Liver (tissue), 10 donors: Measurements from ENCODE around the gene OR10A3. TPM values are rescaled to one million over a fixed set of nuclear protein-coding genes. Genes with fewer than 3 reads are reported as not detected.

Experiments used
- DNase-seq: peaks from one replicate; pipeline ENCODE4 v3.0.0-alpha.2; 2017; ENCODE audit warnings: low spot score
- H3K27ac ChIP-seq, 2 donors: one replicate each; pipeline ENCODE4 v1.7.0; 2013; ENCODE audit warnings: inconsistent platforms in 2 of 2, low read length in 2 of 2, control low read depth in 1 of 2, low read depth in 1 of 2, mild to moderate bottlenecking in 1 of 2
- H3K27me3 ChIP-seq, 4 donors: one replicate each; pipeline versions ENCODE4 v1.6.1 to v1.7.0; 2013; ENCODE audit warnings: low read length in 3 of 4, inconsistent platforms in 1 of 4, mild to moderate bottlenecking in 1 of 4, moderate library complexity in 1 of 4; ENCODE audit not compliant: control insufficient read depth in 4 of 4, insufficient read depth in 4 of 4
- H3K36me3 ChIP-seq, 4 donors: one replicate each; pipeline versions ENCODE4 v1.6.1 to v1.7.0; 2013; ENCODE audit warnings: low read length in 3 of 4, mild to moderate bottlenecking in 3 of 4, low read depth in 1 of 4, moderate library complexity in 1 of 4; ENCODE audit not compliant: control insufficient read depth in 4 of 4, insufficient read depth in 3 of 4
- H3K4me1 ChIP-seq, 4 donors: one replicate each; pipeline versions ENCODE4 v1.6.1 to v1.7.0; 2013; ENCODE audit warnings: low read length in 3 of 4, mild to moderate bottlenecking in 3 of 4, moderate library complexity in 1 of 4; ENCODE audit not compliant: control insufficient read depth in 4 of 4, insufficient read depth in 4 of 4
- H3K4me3 ChIP-seq, 3 donors: one replicate each; pipeline versions ENCODE4 v1.6.1 to v1.7.0; 2013; ENCODE audit warnings: low read length in 3 of 3, control low read depth in 1 of 3, low read depth in 1 of 3, mild to moderate bottlenecking in 1 of 3
- H3K9ac ChIP-seq, 2 donors: one replicate each; pipeline ENCODE4 v1.7.0; 2013; ENCODE audit warnings: low read length in 2 of 2, mild to moderate bottlenecking in 2 of 2, moderate library complexity in 2 of 2, control low read depth in 1 of 2, low read depth in 1 of 2
- H3K9me3 ChIP-seq, 4 donors: one replicate each; pipeline versions ENCODE4 v1.6.1 to v1.7.0; 2013; ENCODE audit warnings: low read length in 3 of 4; ENCODE audit not compliant: control insufficient read depth in 4 of 4
- ATF3 ChIP-seq: IDR thresholded peaks from 2 replicates; pipeline ENCODE4 v1.6.1; 2016; ENCODE audit warnings: antibody characterized with exemption
- CTCF ChIP-seq: fragments of 150-350 bp; IDR thresholded peaks from 2 replicates; pipeline ENCODE4 v1.5.1; 2017; ENCODE audit warnings: improper control_type of control experiment, low read depth, low read length; ENCODE audit not compliant: missing input control
- EGR1 ChIP-seq, 2 donors: IDR thresholded peaks; 2 replicates each; pipeline ENCODE4 v1.6.1; 2016 to 2018; ENCODE audit warnings: antibody characterized with exemption in 2 of 2, low read depth in 2 of 2
- FOXA1 ChIP-seq: IDR thresholded peaks from 2 replicates; pipeline ENCODE4 v1.6.1; 2016; ENCODE audit warnings: antibody characterized with exemption
- FOXA2 ChIP-seq: IDR thresholded peaks from 2 replicates; pipeline ENCODE4 v1.6.1; 2016; ENCODE audit warnings: antibody characterized with exemption
- GABPA ChIP-seq, 2 donors: IDR thresholded peaks in 1 of 2; conservative IDR thresholded peaks in 1 of 2; 2 replicates each; pipeline ENCODE4 v1.6.1; 2016; ENCODE audit warnings: antibody characterized with exemption in 2 of 2, mild to moderate bottlenecking in 1 of 2, moderate library complexity in 1 of 2
- JUND ChIP-seq, 2 donors: IDR thresholded peaks; 2 replicates each; pipeline ENCODE4 v1.6.1; 2016; ENCODE audit warnings: antibody characterized with exemption in 2 of 2
- MAX ChIP-seq: IDR thresholded peaks from 2 replicates; pipeline ENCODE4 v1.6.1; 2016; ENCODE audit warnings: antibody characterized with exemption
- RAD21 ChIP-seq, 2 donors: IDR thresholded peaks; 2 replicates each; pipeline ENCODE4 v1.6.1; 2016; ENCODE audit warnings: antibody characterized with exemption in 2 of 2, mild to moderate bottlenecking in 2 of 2
- REST ChIP-seq: IDR thresholded peaks from 2 replicates; pipeline ENCODE4 v1.6.1; 2016; ENCODE audit warnings: antibody characterized with exemption, mild to moderate bottlenecking
- RXRA ChIP-seq, 2 donors: IDR thresholded peaks; 2 replicates each; pipeline ENCODE4 v1.6.1; 2017 to 2018; ENCODE audit warnings: antibody characterized with exemption in 2 of 2, mild to moderate bottlenecking in 1 of 2
- SP1 ChIP-seq: IDR thresholded peaks from 2 replicates; pipeline ENCODE4 v1.6.1; 2018; ENCODE audit warnings: antibody characterized with exemption, mild to moderate bottlenecking
- TAF1 ChIP-seq: conservative IDR thresholded peaks from 2 replicates; pipeline ENCODE4 v1.6.1; 2016; ENCODE audit warnings: antibody characterized with exemption, mild to moderate bottlenecking
- WGBS: extraction: QIAGEN DNeasy Blood & Tissue Kit; methylation state at CpG from one replicate; pipeline ENCODE4 v1.1.7; 2013; 5-methylcytosine and 5-hydroxymethylcytosine counted together
- polyA plus RNA-seq, 2 donors: library from polyadenylated mRNA; stranded (reverse) in 1 of 2; unstranded in 1 of 2; fragments of 200-250 nt in 1 of 2; fragments of >200 nt in 1 of 2; fragmentation: Nextera tagmentation in 1 of 2; extraction: Ambion mirVana in 1 of 2; gene quantifications; one replicate each; pipeline versions ENCODE4 v1.2.1 to v1.2.3, GENCODE V29; 2013 to 2015
- small RNA-seq: library from RNA; depleted of rRNA; stranded (forward); fragments of <200 nt; gene quantifications from one replicate; pipeline ENCODE3, GENCODE V24; 2014
- total RNA-seq, 2 donors: library from RNA; depleted of rRNA; stranded (reverse); fragments of >200 nt; gene quantifications; one replicate each; pipeline ENCODE4 v1.2.3, GENCODE V29; 2014
- donor health status: healthy.
- donor health status: healthy.
- donor health status: healthy.
- donor health status: healthy.
- donor health status: healthy.

The OR10A3 gene
- total and polyA plus RNA-seq, 4 donors = not detected

- no peak overlapping the region for H3K9ac ChIP-seq
- H3K4me1 ChIP-seq = peaks cover 7 to 27% (median 24%) of the 10 kb centered on the region in 4 donors
- H3K27me3 ChIP-seq = no peaks in the 10 kb centered on the region
- 32% methylated on average over 6 of the region's 6 CpGs for WGBS
- H3K36me3 ChIP-seq = no peaks in the 10 kb centered on the region
- H3K9me3 ChIP-seq = no peaks in the 10 kb centered on the region
- no peak for TF ChIP-seq JUND (IDR thresholded peaks at IDR 0.05)
- no peak for TF ChIP-seq FOXA1
- no peak for TF ChIP-seq ATF3
- no peak for DNase-seq
- H3K4me3 ChIP-seq = no peak overlapping the region
- no peak overlapping the region for H3K27ac ChIP-seq
Measured at GRCh38 chr11:7890417-7891172, 50.9 kb downstream of the OR10A3 start.

GRCh38 chr11:7889985-7890384 is 51.5 kb downstream of the OR10A3 start:
- no peak for TF ChIP-seq RXRA (IDR thresholded peaks at IDR 0.05)
- no peak for TF ChIP-seq GABPA (IDR thresholded peaks at IDR 0.05 in 1 of 2, conservative IDR thresholded peaks at IDR 0.05 in 1 of 2)
- TF ChIP-seq RAD21 (IDR thresholded peaks at IDR 0.05) = no peak
- no peak for TF ChIP-seq EGR1 (IDR thresholded peaks at IDR 0.05; ENCODE audit: low read depth in 2 of 2)
- TF ChIP-seq TAF1 = no peak
- no peak for TF ChIP-seq FOXA1
- TF ChIP-seq ATF3 = no peak
- no peak for TF ChIP-seq CTCF
- no peak for TF ChIP-seq FOXA2
- no peak for TF ChIP-seq SP1
- TF ChIP-seq REST = no peak
- no peak for TF ChIP-seq MAX

More at GRCh38 chr11:7889985-7890384, 51.5 kb downstream of the OR10A3 start:
- Histone ChIP-seq H3K27me3 (no peaks in the 10 kb centered on the region), H3K4me3 (no peak overlapping the region), H3K4me1 (peaks cover 7 to 23% (median 19%) of the 10 kb centered on the region in 4 donors), H3K36me3 (no peaks in the 10 kb centered on the region), H3K9me3 (no peaks in the 10 kb centered on the region), H3K9ac (no peak overlapping the region), H3K27ac (no peak overlapping the region)
- 51% methylated on average over 5 of the region's 5 CpGs for WGBS
- DNase-seq = no peak

Small RNA genes lying within 50 kb of the gene (small RNA-seq; reads per million reads assigned to genes)
- gene COX6CP5 (not detected), gene RNU6-943P (not detected)

Other genes starting within 250 kb of the OR10A3 start
- not detected for gene OVCH2, start 235.2 kb downstream of the OR10A3 start, total RNA-seq
- gene OVCH2, start 235.2 kb downstream of the OR10A3 start, polyA plus RNA-seq = not detected
- gene OR5P2, start 144.8 kb downstream of the OR10A3 start, total RNA-seq = not detected
- gene OR5P2, start 144.8 kb downstream of the OR10A3 start, polyA plus RNA-seq = not detected
- gene OR5P3, start 110.9 kb downstream of the OR10A3 start, total RNA-seq = not detected
- not detected for gene OR5P3, start 110.9 kb downstream of the OR10A3 start, polyA plus RNA-seq
- gene OR10A6, start 10.4 kb downstream of the OR10A3 start, total RNA-seq = not detected
- not detected for gene OR10A6, start 10.4 kb downstream of the OR10A3 start, polyA plus RNA-seq
- gene NLRP10, start 23.7 kb upstream of the OR10A3 start, total RNA-seq = not detected
- gene NLRP10, start 23.7 kb upstream of the OR10A3 start, polyA plus RNA-seq = not detected
- gene EIF3F, start 45.6 kb upstream of the OR10A3 start, total RNA-seq = 100 to 1,000 TPM in 1 of 2 donors, 10 to 100 TPM in 1; 68.4 to 246 TPM
- 100 to 1,000 TPM in 1 of 2 donors, 10 to 100 TPM in 1; 59.4 to 226 TPM for gene EIF3F, start 45.6 kb upstream of the OR10A3 start, polyA plus RNA-seq
- 1 to 10 TPM in 1 of 2 donors, under 1 TPM in 1; 0.98 to 1.3 TPM for gene TUB, start 139.5 kb upstream of the OR10A3 start, total RNA-seq
- under 1 TPM; 0.15 to 0.35 TPM for gene TUB, start 139.5 kb upstream of the OR10A3 start, polyA plus RNA-seq
- gene RIC3, start 227.3 kb upstream of the OR10A3 start, total RNA-seq = 1 to 10 TPM in 1 of 2 donors, under 1 TPM in 1; 0.89 to 9.8 TPM
- gene RIC3, start 227.3 kb upstream of the OR10A3 start, polyA plus RNA-seq = 1 to 10 TPM; 1.7 to 7.4 TPM